Fibroblast of lung (primary cell): ENCODE results near the gene TTLL11. TPM values are rescaled to one million over a fixed set of nuclear protein-coding genes. Genes with fewer than 3 reads are reported as not detected.

ENCODE experiments used
- DNase-seq, 2 donors: peaks; one replicate each; pipeline versions ENCODE4 v3.0.0 to v3.0.0-alpha.2; 2010; ENCODE audit warnings: low read depth in 2 of 2
- H2AFZ ChIP-seq: 2 replicates; pipeline ENCODE4 v1.5.1; 2012; ENCODE audit warnings: low read length, control low read depth, inconsistent platforms
- H3K27ac ChIP-seq: 2 replicates; pipeline ENCODE4 v1.5.1; 2011; ENCODE audit warnings: low read length, control low read depth; ENCODE audit not compliant: insufficient read depth
- H3K27me3 ChIP-seq: 2 replicates; pipeline ENCODE4 v1.5.1; 2011; ENCODE audit warnings: mild to moderate bottlenecking, low read length; ENCODE audit not compliant: control insufficient read depth, insufficient read depth
- H3K36me3 ChIP-seq: 2 replicates; pipeline ENCODE4 v1.5.1; 2011; ENCODE audit warnings: low read length; ENCODE audit not compliant: control insufficient read depth, insufficient read depth
- H3K4me1 ChIP-seq: 2 replicates; pipeline ENCODE4 v1.5.1; 2011; ENCODE audit warnings: low read length; ENCODE audit not compliant: control insufficient read depth, insufficient read depth; ENCODE audit errors: extremely low read depth
- H3K4me2 ChIP-seq: 2 replicates; pipeline ENCODE4 v1.5.1; 2011; ENCODE audit warnings: low read length, control low read depth; ENCODE audit not compliant: insufficient read depth; ENCODE audit errors: extremely low read depth
- H3K4me3 ChIP-seq, 4 experiments: fragments of 200-600 bp in 1 of 4; sonication (generic) in 1 of 4; replicated peaks in 1 of 4; 2 replicates each; pipeline ENCODE4 v1.5.1; 2011 to 2016; ENCODE audit warnings: low read length in 4 of 4, low read depth in 3 of 4, mild to moderate bottlenecking in 3 of 4, control low read depth in 2 of 4, inconsistent platforms in 1 of 4, mixed read lengths in 1 of 4; ENCODE audit not compliant: insufficient read depth in 1 of 4; ENCODE audit errors: control extremely low read depth in 1 of 4
- H3K79me2 ChIP-seq: 2 replicates; pipeline ENCODE4 v1.5.1; 2012; ENCODE audit warnings: mild to moderate bottlenecking, low read length, inconsistent platforms; ENCODE audit not compliant: control insufficient read depth, insufficient read depth
- H3K9ac ChIP-seq: 2 replicates; pipeline ENCODE4 v1.5.1; 2011; ENCODE audit warnings: mild to moderate bottlenecking, low read length, control low read depth; ENCODE audit not compliant: insufficient read depth
- H3K9me3 ChIP-seq: 2 replicates; pipeline ENCODE4 v1.5.1; 2012; ENCODE audit warnings: low read depth, low read length; ENCODE audit not compliant: control insufficient read depth, insufficient read depth
- H4K20me1 ChIP-seq: 2 replicates; pipeline ENCODE4 v1.5.1; 2011; ENCODE audit warnings: low read length; ENCODE audit not compliant: control insufficient read depth, insufficient read depth; ENCODE audit errors: extremely low read depth
- EZH2 ChIP-seq: IDR thresholded peaks from 2 replicates; pipeline ENCODE4 v1.5.1; 2012; ENCODE audit warnings: low read length, control low read depth, mild to moderate bottlenecking; ENCODE audit errors: missing control alignments
- polyA plus RNA-seq, 2 donors: library from polyadenylated mRNA; depleted of rRNA in 1 of 2; stranded (reverse) in 1 of 2; unstranded in 1 of 2; fragments of >200 nt; gene quantifications; 2 replicates each; pipeline ENCODE4 v1.2.1, GENCODE V29; 2011 to 2012; ENCODE audit warnings: missing spikeins in 1 of 2
- total RNA-seq: library from RNA; depleted of rRNA; stranded (reverse); fragments of >200 nt; gene quantifications from 2 replicates; pipeline ENCODE4 v1.2.1, GENCODE V29; 2014
- TF ChIP-seq, protein P1 (sequence below), 2 donors: IDR thresholded peaks in 1 of 2; conservative IDR thresholded peaks in 1 of 2; 1 replicate in 1 of 2; 2 replicates in 1 of 2; pipeline ENCODE4 v1.5.1; 2011 to 2012; ENCODE audit warnings: low read length in 2 of 2, control low read depth in 1 of 2, inconsistent platforms in 1 of 2, low read depth in 1 of 2, mild to moderate bottlenecking in 1 of 2

The TTLL11 gene
- total and polyA plus RNA-seq, 2 donors (not counting 1 experiment from before 2014, with no cell fraction given): 3.9 to 4.8 TPM

DNA sequence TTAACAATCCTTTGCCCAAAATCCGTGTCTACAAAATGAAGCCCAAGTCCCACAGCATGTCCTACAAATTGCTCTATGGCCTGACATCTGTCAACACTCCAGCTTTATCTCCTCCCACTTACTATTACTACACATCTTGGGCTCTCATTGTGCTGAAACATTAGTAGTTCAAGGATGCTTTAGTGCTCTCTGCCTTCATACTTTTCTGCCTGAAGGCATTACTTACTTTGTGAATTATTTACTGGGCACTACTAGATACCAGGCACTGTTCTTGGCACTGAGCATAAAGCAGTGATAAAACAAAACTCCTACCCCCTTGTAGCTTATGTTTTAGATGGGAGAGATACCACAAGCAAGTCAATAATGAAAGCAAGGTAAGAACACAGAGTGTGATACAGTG lies 113.4 kb downstream of the TTLL11 start:
- Histone ChIP-seq H3K4me1 (no peaks in the 10 kb centered on the region), H3K27me3 (no peaks in the 10 kb centered on the region), H3K4me3 (no peak overlapping the region), H2AFZ (no peak overlapping the region), H3K36me3 (no peaks in the 10 kb centered on the region), H3K9ac (no peak overlapping the region), H3K4me2 (no peak overlapping the region), H3K79me2 (no peaks in the 10 kb centered on the region), H3K9me3 (no peaks in the 10 kb centered on the region), H3K27ac (no peak overlapping the region), H4K20me1 (no peaks in the 10 kb centered on the region)
- no peak for DNase-seq
- TF ChIP-seq, protein P1, sequence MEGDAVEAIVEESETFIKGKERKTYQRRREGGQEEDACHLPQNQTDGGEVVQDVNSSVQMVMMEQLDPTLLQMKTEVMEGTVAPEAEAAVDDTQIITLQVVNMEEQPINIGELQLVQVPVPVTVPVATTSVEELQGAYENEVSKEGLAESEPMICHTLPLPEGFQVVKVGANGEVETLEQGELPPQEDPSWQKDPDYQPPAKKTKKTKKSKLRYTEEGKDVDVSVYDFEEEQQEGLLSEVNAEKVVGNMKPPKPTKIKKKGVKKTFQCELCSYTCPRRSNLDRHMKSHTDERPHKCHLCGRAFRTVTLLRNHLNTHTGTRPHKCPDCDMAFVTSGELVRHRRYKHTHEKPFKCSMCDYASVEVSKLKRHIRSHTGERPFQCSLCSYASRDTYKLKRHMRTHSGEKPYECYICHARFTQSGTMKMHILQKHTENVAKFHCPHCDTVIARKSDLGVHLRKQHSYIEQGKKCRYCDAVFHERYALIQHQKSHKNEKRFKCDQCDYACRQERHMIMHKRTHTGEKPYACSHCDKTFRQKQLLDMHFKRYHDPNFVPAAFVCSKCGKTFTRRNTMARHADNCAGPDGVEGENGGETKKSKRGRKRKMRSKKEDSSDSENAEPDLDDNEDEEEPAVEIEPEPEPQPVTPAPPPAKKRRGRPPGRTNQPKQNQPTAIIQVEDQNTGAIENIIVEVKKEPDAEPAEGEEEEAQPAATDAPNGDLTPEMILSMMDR (conservative IDR thresholded peaks at IDR 0.05 in 1 of 2, IDR thresholded peaks at IDR 0.05 in 1 of 2; ENCODE audit: low read depth in 1 of 2, low read length in 2 of 2): no peak
- no peak for TF ChIP-seq EZH2

DNA sequence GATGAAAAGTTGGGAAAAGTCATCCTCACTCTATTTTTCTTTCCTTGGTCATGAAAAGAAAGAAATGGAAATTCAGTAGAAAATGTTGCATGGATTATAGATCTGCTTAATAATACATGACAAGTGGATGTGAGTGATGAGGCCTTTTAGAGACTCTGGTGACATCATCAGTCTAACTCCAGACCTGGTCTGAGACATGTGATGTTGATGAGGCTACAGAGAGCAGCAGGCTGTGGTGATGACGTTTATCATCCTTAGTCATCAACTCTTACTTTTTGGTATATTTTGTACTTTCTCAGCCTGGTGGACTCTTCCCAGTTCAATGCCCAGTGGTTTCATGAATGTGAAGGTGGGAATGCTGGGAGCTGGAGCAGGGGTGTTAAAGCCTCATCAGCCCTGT lies 116.4 kb downstream of the TTLL11 start:
- H3K27ac ChIP-seq: no peak overlapping the region
- TF ChIP-seq, protein P1 (conservative IDR thresholded peaks at IDR 0.05 in 1 of 2, IDR thresholded peaks at IDR 0.05 in 1 of 2; ENCODE audit: low read depth in 1 of 2, low read length in 2 of 2): no peak
- no peak for TF ChIP-seq EZH2
- H3K4me1 ChIP-seq: no peaks in the 10 kb centered on the region
- no peak overlapping the region for H3K4me3 ChIP-seq
- no peaks in the 10 kb centered on the region for H3K27me3 ChIP-seq
- no peak overlapping the region for H3K4me2 ChIP-seq
- H3K9me3 ChIP-seq: no peaks in the 10 kb centered on the region
- H3K36me3 ChIP-seq: no peaks in the 10 kb centered on the region
- DNase-seq: peak; percentile 76 to 81
- no peak overlapping the region for H2AFZ ChIP-seq
- H3K79me2 ChIP-seq: no peaks in the 10 kb centered on the region
- H4K20me1 ChIP-seq: no peaks in the 10 kb centered on the region
- H3K9ac ChIP-seq: no peak overlapping the region

DNA sequence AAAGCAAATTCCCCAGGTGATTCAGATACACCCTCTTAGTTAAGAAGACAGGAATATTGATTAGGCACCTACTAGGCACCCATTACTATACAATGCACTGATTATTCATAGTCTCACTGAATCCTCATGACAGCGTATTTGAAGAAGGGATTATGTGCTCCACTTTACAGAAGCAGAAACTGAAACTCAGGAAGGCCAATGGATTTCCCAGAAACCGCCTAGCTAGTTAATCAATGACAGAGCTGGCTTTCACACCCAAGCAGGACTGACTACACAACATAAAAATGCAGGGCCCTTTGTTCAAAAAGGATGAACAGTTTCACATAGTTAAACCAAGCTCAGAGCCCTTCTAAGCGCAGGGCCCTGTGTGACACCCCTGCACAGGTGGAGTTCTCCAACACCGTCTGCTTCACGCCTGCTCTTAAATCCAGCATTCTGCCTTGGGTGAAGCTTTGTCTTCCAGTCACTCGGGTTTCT lies 117.3 kb downstream of the TTLL11 start:
- Histone ChIP-seq H3K4me3 (no peak overlapping the region), H4K20me1 (no peaks in the 10 kb centered on the region), H3K36me3 (no peaks in the 10 kb centered on the region), H3K4me2 (peak overlapping the region; percentile 33), H3K4me1 (no peaks in the 10 kb centered on the region), H3K9me3 (no peaks in the 10 kb centered on the region), H3K79me2 (no peaks in the 10 kb centered on the region), H2AFZ (no peak overlapping the region), H3K27me3 (no peaks in the 10 kb centered on the region), H3K27ac (no peak overlapping the region), H3K9ac (no peak overlapping the region)
- TF ChIP-seq EZH2: no peak
- TF ChIP-seq, protein P1 (conservative IDR thresholded peaks at IDR 0.05 in 1 of 2, IDR thresholded peaks at IDR 0.05 in 1 of 2; ENCODE audit: low read depth in 1 of 2, low read length in 2 of 2): no peak
- peak; percentile 61 to 79 for DNase-seq
